Liver (tissue), 3 donors: ENCODE measurements around the gene ZNRD2.

Experiments used
- EGR1 ChIP-seq, 2 donors: IDR thresholded peaks; 2 replicates each; pipeline ENCODE4 v1.6.1; 2016 to 2018; ENCODE audit warnings: antibody characterized with exemption in 2 of 2, low read depth in 2 of 2
- FOXA1 ChIP-seq: IDR thresholded peaks from 2 replicates; pipeline ENCODE4 v1.6.1; 2016; ENCODE audit warnings: antibody characterized with exemption
- FOXA2 ChIP-seq: IDR thresholded peaks from 2 replicates; pipeline ENCODE4 v1.6.1; 2016; ENCODE audit warnings: antibody characterized with exemption
- HNF4A ChIP-seq, 2 donors: conservative IDR thresholded peaks; 2 replicates each; pipeline ENCODE4 v1.6.1; 2016; ENCODE audit warnings: antibody characterized with exemption in 2 of 2, mild to moderate bottlenecking in 2 of 2
- NR2F2 ChIP-seq: IDR thresholded peaks from 2 replicates; pipeline ENCODE4 v1.6.1; 2016; ENCODE audit warnings: antibody characterized with exemption
- RAD21 ChIP-seq, 2 donors: IDR thresholded peaks; 2 replicates each; pipeline ENCODE4 v1.6.1; 2016; ENCODE audit warnings: antibody characterized with exemption in 2 of 2, mild to moderate bottlenecking in 2 of 2
- TAF1 ChIP-seq: conservative IDR thresholded peaks from 2 replicates; pipeline ENCODE4 v1.6.1; 2016; ENCODE audit warnings: antibody characterized with exemption, mild to moderate bottlenecking
- YY1 ChIP-seq: IDR thresholded peaks from 2 replicates; pipeline ENCODE4 v1.6.1; 2016; ENCODE audit warnings: antibody characterized with exemption, mild to moderate bottlenecking
- TF ChIP-seq, protein P1 (sequence below): IDR thresholded peaks from 2 replicates; pipeline ENCODE4 v1.6.1; 2016; ENCODE audit warnings: antibody characterized with exemption, mild to moderate bottlenecking
- TF ChIP-seq, protein P2 (sequence below): fragments of 150-350 bp; IDR thresholded peaks from 2 replicates; pipeline ENCODE4 v1.5.1; 2017; ENCODE audit warnings: improper control_type of control experiment, low read depth, low read length; ENCODE audit not compliant: missing input control
- TF ChIP-seq, protein P3 (sequence below): IDR thresholded peaks from 2 replicates; pipeline ENCODE4 v1.6.1; 2016; ENCODE audit warnings: antibody characterized with exemption
- TF ChIP-seq, protein P4 (sequence below): IDR thresholded peaks from 2 replicates; pipeline ENCODE4 v1.6.1; 2016; ENCODE audit warnings: antibody characterized with exemption
- donor health status: healthy.
- donor health status: healthy.

DNA sequence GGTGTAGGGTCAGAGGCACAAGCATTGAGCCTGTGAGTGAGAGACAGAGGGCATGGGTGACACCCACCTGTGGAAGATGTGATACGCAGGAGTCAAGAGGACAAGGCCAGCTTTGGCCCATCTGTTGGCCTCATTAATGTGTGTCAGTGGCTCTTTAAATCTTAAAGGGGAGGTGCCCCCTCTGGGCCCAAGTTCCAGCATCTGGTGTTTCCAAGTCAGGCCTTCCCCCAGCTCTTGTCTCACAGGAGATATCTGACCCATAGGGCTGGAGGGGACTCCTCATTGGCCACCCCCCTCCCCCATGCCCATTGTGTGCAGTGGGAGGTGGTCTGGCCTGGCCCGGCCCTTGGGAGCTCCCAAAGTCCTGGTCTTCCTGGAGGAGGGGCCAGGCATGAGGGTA lies 16.4 kb downstream of the ZNRD2 start:
- TF ChIP-seq, protein P1, sequence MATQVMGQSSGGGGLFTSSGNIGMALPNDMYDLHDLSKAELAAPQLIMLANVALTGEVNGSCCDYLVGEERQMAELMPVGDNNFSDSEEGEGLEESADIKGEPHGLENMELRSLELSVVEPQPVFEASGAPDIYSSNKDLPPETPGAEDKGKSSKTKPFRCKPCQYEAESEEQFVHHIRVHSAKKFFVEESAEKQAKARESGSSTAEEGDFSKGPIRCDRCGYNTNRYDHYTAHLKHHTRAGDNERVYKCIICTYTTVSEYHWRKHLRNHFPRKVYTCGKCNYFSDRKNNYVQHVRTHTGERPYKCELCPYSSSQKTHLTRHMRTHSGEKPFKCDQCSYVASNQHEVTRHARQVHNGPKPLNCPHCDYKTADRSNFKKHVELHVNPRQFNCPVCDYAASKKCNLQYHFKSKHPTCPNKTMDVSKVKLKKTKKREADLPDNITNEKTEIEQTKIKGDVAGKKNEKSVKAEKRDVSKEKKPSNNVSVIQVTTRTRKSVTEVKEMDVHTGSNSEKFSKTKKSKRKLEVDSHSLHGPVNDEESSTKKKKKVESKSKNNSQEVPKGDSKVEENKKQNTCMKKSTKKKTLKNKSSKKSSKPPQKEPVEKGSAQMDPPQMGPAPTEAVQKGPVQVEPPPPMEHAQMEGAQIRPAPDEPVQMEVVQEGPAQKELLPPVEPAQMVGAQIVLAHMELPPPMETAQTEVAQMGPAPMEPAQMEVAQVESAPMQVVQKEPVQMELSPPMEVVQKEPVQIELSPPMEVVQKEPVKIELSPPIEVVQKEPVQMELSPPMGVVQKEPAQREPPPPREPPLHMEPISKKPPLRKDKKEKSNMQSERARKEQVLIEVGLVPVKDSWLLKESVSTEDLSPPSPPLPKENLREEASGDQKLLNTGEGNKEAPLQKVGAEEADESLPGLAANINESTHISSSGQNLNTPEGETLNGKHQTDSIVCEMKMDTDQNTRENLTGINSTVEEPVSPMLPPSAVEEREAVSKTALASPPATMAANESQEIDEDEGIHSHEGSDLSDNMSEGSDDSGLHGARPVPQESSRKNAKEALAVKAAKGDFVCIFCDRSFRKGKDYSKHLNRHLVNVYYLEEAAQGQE: no peak
- TF ChIP-seq, protein P2, sequence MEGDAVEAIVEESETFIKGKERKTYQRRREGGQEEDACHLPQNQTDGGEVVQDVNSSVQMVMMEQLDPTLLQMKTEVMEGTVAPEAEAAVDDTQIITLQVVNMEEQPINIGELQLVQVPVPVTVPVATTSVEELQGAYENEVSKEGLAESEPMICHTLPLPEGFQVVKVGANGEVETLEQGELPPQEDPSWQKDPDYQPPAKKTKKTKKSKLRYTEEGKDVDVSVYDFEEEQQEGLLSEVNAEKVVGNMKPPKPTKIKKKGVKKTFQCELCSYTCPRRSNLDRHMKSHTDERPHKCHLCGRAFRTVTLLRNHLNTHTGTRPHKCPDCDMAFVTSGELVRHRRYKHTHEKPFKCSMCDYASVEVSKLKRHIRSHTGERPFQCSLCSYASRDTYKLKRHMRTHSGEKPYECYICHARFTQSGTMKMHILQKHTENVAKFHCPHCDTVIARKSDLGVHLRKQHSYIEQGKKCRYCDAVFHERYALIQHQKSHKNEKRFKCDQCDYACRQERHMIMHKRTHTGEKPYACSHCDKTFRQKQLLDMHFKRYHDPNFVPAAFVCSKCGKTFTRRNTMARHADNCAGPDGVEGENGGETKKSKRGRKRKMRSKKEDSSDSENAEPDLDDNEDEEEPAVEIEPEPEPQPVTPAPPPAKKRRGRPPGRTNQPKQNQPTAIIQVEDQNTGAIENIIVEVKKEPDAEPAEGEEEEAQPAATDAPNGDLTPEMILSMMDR: no peak
- TF ChIP-seq, protein P3, sequence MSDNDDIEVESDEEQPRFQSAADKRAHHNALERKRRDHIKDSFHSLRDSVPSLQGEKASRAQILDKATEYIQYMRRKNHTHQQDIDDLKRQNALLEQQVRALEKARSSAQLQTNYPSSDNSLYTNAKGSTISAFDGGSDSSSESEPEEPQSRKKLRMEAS: no peak
- no peak for TF ChIP-seq RAD21 (IDR thresholded peaks at IDR 0.05)
- TF ChIP-seq EGR1 (IDR thresholded peaks at IDR 0.05; ENCODE audit: low read depth in 2 of 2): no peak
- no peak for TF ChIP-seq FOXA1
- TF ChIP-seq TAF1: no peak
- TF ChIP-seq FOXA2: no peak
- no peak for TF ChIP-seq YY1
- no peak for TF ChIP-seq HNF4A (conservative IDR thresholded peaks at IDR 0.05)
- TF ChIP-seq, protein P4, sequence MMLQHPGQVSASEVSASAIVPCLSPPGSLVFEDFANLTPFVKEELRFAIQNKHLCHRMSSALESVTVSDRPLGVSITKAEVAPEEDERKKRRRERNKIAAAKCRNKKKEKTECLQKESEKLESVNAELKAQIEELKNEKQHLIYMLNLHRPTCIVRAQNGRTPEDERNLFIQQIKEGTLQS: no peak
- no peak for TF ChIP-seq NR2F2
